ENCODE measurements around the gene TMC3.
"Not testable (repeated sequence)": the region's sequence is repeated elsewhere in the genome, so short reads cannot be mapped to it uniquely, and the experiment has no call there.

TMC3 gene

DNA sequence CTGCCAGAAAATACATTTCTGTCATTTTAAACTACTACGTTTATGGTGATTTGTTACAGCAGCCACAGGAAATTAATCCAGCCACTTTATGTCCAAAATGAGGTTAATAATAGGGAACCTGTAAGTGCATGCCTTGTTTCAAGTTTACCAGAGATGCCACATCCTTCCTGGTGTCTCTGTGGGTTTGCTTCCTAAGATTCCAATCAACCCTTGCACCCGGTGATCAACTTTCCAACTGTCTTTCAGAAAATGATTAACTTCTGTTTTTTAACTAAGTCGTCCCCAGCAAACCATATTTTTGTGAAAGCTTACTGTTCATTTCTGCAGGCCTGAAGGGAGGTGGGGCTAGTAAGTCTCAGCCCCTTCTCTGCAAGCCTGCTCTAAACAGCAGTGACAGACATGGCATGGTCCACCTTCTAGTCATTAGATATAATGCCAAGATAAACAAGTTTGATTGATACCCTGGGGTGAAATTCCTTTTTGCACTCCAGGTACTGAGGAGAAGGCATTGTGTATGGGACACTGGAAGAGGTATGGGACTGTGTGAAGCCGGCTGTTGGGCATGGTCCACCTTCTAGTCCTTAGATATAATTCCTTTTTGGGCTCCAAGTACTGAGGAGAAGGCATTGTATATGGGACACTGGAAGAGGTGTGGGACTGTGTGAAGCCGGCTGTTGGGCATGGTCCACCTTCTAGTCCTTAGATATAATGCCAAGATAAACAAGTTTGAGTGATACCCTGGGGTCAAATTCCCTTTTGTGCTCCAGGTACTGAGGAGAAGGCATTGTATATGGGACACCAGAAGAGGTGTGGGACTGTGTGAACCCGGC is 11.1 kb upstream of the TMC3 start:
- no peak for DNase-seq (ENCODE audit: low read depth)

- DNase-seq (ENCODE audit: low read depth), result no peak
Observed at GRCh38 chr15:81381720-81382119, 7.7 kb upstream of the TMC3 start.

DNA sequence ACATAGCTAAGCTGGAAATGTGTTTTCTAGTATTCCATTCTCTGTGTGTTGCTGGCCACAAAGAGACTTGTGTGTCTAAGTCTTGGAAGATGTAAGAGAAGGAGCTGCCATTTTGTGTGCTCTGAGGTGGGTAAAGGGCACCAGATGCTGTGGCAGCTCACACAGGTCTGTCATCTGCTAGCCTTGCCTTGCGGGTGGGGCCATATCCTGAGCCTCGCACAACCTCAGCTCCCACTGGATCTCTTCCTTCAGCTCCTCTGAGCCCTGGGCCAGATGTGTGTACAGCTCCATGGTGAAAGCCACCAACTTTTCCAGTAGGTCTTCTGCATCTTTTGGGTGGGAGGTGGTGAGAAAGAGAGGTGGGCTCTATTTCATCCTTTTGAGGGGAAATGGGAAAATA is 6.7 kb upstream of the TMC3 start:
- DNase-seq (ENCODE audit: low read depth), result no peak

DNA sequence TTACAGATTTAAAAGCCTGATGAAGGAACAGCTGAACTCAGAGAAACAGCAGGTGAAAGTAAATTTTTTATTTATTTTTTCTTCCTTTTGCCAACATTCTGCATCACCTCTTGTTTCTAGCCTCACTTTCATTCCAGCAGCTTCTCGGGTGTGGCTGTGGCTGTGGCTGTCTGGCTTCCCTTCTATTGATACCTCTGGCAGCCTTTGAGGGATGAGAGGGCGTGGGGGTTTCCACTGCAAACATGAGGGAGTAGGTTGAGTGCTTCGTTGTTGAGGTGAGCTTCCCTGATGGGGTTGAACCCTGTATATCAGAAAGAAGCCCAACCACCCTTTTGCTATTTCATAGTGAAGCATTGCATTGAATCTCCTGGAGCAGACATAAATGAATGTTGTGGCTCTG is 6.2 kb upstream of the TMC3 start:
- DNase-seq (ENCODE audit: low read depth), result no peak

- no peak for DNase-seq (ENCODE audit: low read depth)
Observed at GRCh38 chr15:81379269-81379668, 5.3 kb upstream of the TMC3 start.

DNA sequence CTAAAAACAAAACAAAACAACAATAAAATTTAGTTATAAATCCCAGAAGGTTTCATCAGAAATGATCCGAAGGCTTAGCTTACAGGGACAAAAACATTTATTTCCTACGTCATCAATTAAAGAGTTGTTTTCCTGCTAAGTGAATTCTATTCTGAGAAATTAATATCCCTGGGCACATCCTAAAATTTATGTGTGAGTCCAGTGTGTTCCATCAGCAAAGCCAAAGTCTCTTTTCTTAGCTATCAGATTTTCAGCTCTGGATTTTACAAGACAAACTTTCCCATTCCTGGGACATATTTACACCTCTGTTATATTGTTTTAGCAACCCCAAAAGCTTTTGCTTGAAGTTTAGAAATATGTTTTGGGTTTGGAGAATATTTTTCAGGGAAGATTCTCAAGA is 4.4 kb upstream of the TMC3 start:
- no peak for DNase-seq (ENCODE audit: low read depth)

GRCh38 chr15:81377871-81378270 is 3.9 kb upstream of the TMC3 start:
- no peak for DNase-seq (ENCODE audit: low read depth)

DNA sequence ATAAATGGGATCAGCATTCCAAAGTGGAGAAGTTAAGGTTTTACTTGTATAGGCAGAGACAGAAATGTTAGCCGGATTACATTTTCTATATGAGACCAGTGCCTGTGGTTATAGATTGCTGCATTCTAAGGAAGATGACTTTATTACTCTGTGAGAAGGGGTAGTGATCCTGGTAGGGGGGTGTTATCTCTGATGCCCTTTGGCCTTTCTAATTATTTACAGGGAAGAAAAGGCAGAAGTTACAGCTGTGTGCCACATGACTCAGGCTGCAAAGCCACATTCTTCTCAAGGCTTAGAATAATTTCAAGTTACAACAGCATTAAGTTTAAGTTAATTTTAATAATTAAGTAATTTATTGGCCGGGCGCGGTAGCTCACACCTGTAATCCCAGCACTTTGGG is 2.2 kb upstream of the TMC3 start:
- no peak for DNase-seq (ENCODE audit: low read depth)

- no peak for DNase-seq (ENCODE audit: low read depth)
Observed at GRCh38 chr15:81375461-81375860, 1.4 kb upstream of the TMC3 start.

DNA sequence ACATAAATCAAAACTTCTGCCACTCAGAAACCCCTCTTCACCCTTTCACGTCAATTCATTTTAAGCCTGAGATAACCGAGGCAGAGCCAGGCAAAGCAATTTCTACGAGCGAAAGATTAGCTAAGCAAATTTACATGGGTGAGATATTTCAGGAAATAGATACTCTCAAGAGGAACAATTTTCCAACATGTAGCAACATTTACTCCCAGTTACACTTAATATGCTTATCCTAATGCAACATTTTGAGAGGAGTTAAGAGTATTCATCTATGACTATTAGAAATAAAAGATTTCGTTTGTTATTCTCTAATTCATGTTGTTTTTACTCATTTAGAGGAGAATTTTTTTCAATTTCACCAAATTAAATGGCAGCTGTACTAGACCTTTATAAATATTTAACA is 837 bp downstream of the TMC3 start:
- DNase-seq (ENCODE audit: low read depth), result no peak

GRCh38 chr15:81372575-81372974 is 1.4 kb downstream of the TMC3 start:
- DNase-seq (ENCODE audit: low read depth), result no peak

- DNase-seq (ENCODE audit: low read depth), result no peak
Observed at GRCh38 chr15:81363718-81364500, 10.1 kb downstream of the TMC3 start.

- DNase-seq (ENCODE audit: low read depth), result no peak
Observed at GRCh38 chr15:81363276-81363675, 10.7 kb downstream of the TMC3 start.

DNA sequence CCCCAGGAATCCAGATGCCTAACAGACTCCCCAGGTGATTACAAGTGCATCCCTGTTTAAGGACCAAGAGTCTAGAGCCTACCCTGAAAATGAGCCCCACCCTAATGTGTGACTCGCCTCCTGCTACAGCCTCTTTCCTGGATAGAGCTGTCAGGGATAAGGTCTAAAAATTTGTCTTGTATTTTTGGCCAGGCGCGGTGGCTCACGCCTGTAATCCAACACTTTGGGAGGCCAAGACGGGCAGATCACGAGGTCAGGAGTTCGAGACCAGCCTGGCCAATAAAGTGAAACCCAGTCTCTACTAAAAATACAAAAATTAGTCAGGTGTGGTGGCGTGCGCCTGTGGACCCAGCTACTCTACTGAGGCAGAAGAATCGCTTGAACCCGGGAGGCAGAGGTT is 11.2 kb downstream of the TMC3 start:
- DNase-seq (ENCODE audit: low read depth), result no peak

DNA sequence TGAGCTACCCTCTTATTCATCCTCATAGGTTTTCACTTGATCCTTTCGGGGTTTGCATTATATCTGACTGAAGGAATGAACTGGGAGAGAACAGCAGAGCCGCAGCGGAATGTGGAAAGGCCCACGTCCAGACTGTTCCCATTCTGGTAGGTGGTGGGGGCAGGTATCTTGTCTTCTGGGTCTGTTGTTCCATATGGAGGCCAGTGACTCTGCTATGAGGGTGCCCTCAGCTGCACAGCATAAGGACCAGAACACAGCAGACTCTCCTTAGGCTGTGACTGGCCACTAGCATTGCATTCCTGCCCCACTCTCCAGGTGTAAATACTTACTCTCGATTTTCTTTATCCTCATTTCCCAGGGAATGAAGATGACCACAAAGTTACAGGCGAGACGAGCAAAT is 12.1 kb downstream of the TMC3 start:
- DNase-seq (ENCODE audit: low read depth), result no peak

GRCh38 chr15:81360491-81360890 is 13.5 kb downstream of the TMC3 start:
- DNase-seq (ENCODE audit: low read depth), result no peak

DNA sequence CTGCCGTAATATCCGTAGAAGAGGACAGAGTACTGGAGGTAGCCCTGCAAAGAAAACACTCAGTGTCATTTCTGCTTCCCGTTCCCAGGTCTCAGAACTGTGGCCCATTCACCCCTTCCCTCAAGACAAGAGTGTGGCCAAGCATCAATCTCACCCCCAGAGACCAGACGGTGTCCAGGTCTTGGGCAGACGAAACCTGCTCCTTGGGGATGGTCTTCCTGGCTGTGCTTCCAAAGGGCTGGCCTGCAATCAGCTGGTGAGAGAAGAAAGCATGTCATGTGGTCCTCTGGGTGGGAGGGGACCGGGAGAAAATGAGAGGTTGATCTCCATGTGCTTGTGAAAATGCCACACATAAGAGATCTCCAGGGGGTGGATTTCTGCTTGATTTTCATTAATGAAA is 15.8 kb downstream of the TMC3 start:
- DNase-seq (ENCODE audit: low read depth), result no peak

GRCh38 chr15:81357180-81357686 is 16.8 kb downstream of the TMC3 start:
- no peak for DNase-seq (ENCODE audit: low read depth)

DNA sequence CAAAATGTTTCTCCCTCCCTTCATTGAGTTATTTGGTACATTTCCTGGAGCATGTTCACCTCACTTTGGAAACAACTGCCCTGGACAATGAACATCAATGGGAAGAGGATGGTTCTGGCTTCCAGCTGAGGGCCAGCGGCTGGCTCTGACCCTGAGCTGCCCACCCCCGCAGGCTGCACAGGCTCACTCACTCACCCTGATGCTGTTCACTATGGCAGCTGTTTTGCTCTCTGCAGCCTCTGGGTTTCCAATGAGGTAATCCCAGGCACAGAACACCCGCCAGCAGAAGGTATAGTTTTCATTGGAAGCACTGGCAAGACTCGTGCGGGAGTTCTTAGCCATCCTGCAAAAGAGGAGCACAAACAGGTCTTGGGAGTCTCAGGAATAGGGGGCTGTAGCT is 17.8 kb downstream of the TMC3 start:
- no peak for DNase-seq (ENCODE audit: low read depth)

- DNase-seq (ENCODE audit: low read depth), result no peak
Observed at GRCh38 chr15:81351651-81352050, 22.4 kb downstream of the TMC3 start.

- DNase-seq (ENCODE audit: low read depth), result no peak
Observed at GRCh38 chr15:81349271-81349670, 24.7 kb downstream of the TMC3 start.

DNA sequence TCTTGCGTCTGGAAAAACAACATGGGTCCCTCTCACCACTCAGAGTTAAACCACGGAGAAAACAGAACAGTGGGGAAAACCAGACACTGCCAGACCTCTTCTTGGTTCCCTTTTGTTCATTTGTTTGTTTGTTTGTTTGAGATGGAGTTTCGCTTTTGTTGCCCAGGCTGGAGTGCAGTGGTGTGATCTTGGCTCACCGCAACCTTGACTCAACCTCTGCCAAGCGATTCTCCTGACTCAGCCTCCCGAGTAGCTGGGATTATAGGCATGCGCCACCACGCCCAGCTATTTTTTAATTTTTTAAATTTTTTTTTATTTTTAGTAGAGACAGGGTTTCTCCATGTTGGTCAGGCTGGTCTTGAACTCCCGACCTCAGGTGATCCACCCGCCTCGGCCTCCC is 25.3 kb downstream of the TMC3 start:
- DNase-seq (ENCODE audit: low read depth), result not testable (repeated sequence)

DNA sequence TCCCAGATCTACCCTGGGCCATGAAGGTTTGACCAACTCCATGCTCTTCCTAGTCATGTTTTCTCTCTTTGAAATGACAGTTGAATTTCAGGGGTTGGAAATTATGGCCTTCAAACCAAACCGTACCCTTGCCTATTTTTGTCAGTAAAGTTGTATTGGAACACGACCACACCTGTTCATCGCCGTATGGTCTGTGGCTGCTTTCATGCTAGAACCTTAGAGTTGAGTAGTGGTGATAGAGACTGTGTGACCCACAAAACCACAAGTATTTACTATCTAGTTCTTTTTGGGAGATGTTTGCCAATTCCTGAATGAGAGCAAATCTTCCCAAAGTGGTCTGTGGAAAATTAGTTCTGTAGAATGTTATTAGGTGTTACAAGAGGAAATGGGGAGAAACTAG is 26.1 kb downstream of the TMC3 start:
- DNase-seq (ENCODE audit: low read depth), result no peak

Measured in stromal cell of bone marrow (primary cell).